ENCODE results near the gene CROT.

The CROT gene

DNA sequence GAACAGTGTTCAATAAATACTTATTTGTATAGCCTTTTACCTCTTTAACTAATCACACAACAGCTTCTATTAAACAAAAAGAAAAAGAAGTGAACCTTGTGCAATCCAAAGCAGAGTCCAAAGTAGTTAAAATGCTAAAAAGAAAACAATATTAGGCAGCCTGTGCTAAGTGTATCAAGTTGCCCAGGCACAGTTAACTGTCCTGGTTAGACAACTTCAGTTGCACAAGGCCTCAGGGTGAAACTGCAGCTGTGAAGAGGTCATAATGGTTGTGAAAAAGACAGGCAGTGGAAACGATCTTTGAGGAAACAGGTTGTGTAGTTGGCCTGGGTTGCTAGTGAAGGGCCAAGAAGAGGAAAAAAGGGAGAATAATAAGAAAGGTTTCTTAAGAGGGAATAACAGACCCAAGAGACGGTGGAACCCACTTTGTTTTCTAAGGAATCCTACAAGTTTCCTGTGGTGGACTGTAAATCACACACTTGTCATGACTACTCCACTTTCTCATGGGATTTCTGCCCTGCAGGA, 6.0 kb upstream of the CROT start:
- DNase-seq (ENCODE audit: low read depth in 1 of 2, low spot score in 1 of 2) = no peak

DNA sequence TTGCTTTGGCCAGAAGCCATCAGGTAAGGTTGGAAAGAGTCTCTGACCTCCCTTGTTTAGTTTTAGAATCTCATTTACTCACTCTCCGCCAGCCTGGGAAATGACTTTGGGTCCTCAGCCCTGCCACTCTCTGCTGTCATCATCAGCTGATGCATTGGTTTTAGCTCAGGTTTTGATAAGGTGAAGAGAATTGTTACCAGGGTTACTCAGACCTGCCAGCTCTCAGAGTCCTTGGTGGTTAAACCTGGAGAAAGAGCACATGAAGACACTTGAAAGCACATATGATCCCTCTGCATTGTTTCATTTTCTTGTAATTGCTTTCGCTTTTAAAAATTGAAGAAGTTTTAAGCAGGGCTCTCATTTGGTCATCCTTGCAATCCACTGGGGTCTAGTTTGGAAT, 4.0 kb upstream of the CROT start:
- no peak for DNase-seq (ENCODE audit: low read depth in 1 of 2, low spot score in 1 of 2)

DNA sequence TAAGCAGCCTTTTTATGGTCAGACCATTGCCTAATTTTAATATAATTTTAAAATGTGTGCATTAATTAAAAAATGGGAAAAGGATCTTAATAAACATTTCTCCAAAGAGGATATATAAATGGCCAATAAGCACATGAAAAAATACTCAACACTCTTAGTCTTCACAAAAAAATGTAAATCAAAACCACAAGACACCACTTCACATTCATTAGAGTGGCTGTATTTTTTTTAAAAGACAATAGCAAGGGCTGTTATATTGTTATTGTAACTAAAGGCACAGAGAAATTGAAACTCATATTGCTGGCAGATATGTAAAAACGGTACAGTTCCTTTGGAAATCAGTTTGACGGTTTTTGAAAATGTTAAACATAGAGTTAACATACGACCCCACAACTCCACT, 3.2 kb upstream of the CROT start:
- DNase-seq (ENCODE audit: low read depth in 1 of 2, low spot score in 1 of 2) = no peak

DNA sequence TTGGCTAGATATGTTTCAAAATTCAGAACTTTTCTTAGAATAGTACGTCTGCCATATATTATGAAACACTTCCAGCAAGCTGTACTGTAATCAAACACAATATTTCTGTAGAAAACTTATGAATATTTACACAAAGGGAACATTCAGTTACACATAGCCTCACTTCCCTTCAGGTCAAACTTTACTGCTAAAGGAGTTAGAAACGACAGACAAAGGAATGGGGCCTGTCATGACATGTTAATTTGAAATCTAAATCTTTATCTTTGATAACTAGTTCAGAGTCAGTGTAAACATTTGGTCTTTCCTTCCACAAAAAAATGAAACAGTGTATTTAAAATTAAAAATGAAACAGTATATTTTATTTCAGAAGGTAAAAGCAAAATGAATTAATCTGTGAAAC, 1.0 kb upstream of the CROT start:
- no peak for DNase-seq (ENCODE audit: low read depth in 1 of 2, low spot score in 1 of 2)

DNA sequence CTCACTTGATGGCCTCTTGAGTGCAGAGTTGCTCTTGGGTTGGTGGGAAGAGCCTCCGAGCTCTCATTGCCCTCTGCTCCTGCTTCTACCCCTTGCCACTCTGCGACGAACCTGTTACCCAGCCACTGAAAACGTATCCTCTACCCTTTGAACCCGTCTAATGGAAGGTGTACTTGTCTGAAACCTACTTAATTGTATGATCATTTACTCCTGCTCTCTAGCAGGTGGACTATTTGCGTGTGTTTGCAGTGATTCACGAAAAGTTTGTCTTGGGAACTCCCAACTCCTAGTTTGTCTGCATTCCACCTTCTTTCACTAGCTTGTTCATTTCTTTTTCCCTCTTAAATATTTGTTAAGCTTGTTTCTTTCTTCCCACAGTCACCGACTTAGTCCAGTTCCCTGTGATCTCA, 503 bp downstream of the CROT start:
- no peak for DNase-seq (ENCODE audit: low read depth in 1 of 2, low spot score in 1 of 2)

- no peak for DNase-seq (ENCODE audit: low read depth in 1 of 2, low spot score in 1 of 2)
Observed at GRCh38 chr7:87347207-87347606, 1.7 kb downstream of the CROT start.

DNA sequence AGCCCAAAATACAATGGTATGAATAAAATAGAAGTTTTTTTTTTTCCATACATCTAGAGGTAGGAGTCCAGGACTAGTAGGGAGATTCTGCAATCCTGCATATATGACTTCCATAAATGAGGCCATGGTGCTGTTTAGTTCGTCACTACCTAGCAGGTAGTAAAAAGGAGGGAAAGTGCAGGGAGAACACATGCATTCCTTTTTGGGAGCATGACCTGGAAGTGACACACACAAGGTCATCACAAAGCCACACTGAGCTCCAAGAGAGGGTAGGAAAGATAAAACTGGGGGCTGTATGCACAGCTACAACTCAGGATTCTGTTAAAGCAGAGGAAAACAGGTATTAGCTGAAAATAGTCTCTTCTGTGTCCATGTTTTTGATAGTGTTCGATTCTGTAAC, 2.2 kb downstream of the CROT start:
- DNase-seq (ENCODE audit: low read depth in 1 of 2, low spot score in 1 of 2) = no peak

DNA sequence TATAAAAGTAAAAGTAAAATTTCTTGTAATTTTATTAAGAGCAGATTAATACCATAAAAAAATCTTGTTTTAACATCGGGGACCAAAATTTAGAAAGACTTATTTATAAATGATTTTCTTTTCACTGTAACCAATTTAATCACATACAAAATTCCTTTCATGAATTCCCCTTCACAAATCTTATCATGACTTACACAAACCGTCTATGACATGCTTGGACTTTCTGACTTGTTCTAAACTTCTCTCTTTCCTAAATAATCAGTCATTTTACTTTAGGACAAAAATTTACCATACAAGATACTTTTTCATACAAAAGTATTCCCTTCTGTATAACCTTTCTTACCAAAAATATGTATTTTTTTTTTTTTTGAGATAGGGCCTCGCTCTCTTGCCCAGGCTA, 9.3 kb downstream of the CROT start:
- DNase-seq (ENCODE audit: low read depth in 1 of 2, low spot score in 1 of 2) = no peak

DNA sequence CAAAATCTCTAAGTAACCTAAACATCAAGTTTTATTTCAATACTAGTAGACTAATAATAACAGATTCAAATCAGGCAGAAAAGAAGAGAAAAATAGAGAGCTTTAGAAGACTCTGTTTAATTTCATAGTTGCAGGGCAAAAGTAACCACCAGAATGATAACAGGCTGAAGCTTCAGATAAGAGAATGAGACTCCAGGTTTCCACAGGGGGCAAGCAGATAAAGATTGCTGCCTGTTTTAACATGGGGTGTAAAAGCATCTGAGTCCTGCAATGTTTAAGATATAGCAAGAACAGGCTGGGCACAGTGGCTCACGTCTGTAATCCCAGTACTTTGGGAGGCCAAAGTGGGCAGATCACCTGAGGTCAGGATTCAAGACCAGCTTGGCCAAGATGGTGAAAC, 11.0 kb downstream of the CROT start:
- no peak for DNase-seq (ENCODE audit: low read depth in 1 of 2, low spot score in 1 of 2)

GRCh38 chr7:87359366-87359765, 13.9 kb downstream of the CROT start:
- DNase-seq (ENCODE audit: low read depth in 1 of 2, low spot score in 1 of 2) = no peak

GRCh38 chr7:87361320-87361719, 15.9 kb downstream of the CROT start:
- DNase-seq (ENCODE audit: low read depth in 1 of 2, low spot score in 1 of 2) = no peak

DNA sequence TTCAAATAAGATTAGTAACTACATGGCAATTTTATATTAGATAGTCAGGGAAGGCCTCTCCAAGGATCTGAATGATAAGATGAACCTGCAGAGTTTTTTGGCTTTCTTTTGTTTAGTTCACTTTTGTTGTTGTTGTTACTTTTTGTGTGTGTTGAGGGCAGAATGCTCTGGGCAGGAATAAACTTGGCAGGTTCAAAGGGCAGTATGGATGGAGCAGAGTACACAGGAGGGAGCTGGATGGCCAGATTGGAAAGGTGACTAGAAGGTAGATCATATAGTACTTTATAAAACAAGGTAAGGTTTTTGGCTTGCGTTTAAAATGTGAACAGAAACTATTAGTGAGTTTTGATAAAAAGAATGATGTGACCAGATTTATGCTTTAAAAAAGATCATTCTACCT, 17.9 kb downstream of the CROT start:
- DNase-seq (ENCODE audit: low read depth in 1 of 2, low spot score in 1 of 2) = no peak

- no peak for DNase-seq (ENCODE audit: low read depth in 1 of 2, low spot score in 1 of 2)
Observed at GRCh38 chr7:87364246-87364645, 18.8 kb downstream of the CROT start.

DNA sequence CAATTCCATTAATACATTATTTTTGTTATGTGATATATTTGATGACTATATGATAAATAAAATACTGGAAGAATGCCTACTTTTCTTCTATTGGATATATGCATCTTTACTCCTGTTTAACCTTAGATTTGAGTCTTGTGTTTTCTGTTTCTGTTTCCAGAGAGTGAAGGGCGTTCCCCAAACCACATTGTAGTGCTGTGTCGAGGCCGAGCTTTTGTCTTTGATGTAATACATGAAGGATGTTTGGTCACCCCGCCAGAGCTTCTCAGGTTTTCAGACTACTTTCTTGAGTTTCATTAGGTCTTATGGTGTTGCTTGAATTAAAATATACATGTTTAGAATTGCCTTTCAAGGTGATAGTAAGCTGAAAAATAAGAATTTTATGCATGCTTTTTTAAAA, 23.8 kb downstream of the CROT start:
- DNase-seq (ENCODE audit: low read depth in 1 of 2, low spot score in 1 of 2) = peak in 1 of 2 donors; percentile 0

GRCh38 chr7:87370660-87371180, 25.3 kb downstream of the CROT start:
- no peak for DNase-seq (ENCODE audit: low read depth in 1 of 2, low spot score in 1 of 2)

- DNase-seq (ENCODE audit: low read depth in 1 of 2, low spot score in 1 of 2) = no peak
Observed at GRCh38 chr7:87375662-87376435, 30.4 kb downstream of the CROT start.

GRCh38 chr7:87380905-87381304, 35.4 kb downstream of the CROT start:
- no peak for DNase-seq (ENCODE audit: low read depth in 1 of 2, low spot score in 1 of 2)

DNA sequence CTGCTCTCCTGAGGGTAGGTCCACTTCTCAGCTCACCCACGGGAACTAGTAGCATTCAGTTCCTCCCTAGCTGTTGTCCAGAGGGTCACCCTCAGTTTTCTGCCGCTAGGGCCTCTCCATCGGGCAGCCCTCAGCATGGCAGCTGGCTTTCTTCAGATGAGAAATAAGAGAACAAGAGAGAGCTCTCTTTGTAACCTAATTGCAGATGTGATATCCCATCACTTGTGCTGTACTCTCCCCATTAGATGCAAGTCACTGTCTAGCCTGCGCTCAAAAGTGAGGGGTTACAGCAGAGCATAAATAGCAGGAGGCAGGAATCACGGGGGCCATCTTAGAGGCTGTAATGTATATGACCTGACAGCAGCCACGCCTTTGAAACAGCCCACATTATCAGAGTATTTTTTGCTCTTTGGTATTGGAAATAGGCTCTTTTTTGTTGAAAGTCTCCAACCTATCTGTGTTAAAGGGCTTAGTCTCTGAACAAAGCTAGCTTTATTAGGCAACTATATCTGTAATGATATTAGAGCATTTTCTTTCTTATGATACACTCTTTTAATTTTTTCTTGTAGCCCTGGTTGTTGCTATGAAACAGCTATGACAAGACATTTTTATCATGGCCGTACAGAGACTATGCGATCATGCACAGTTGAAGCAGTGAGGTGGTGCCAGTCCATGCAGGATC, 45.7 kb downstream of the CROT start:
- DNase-seq (ENCODE audit: low read depth in 1 of 2, low spot score in 1 of 2) = no peak

- DNase-seq (ENCODE audit: low read depth in 1 of 2, low spot score in 1 of 2) = no peak
Observed at GRCh38 chr7:87395442-87396020, 50.1 kb downstream of the CROT start.

GRCh38 chr7:87398446-87398845, 53.0 kb downstream of the CROT start:
- DNase-seq (ENCODE audit: low read depth in 1 of 2, low spot score in 1 of 2) = no peak

- DNase-seq (ENCODE audit: low read depth in 1 of 2, low spot score in 1 of 2) = no peak
Observed at GRCh38 chr7:87404674-87405073, 59.2 kb downstream of the CROT start.

DNA sequence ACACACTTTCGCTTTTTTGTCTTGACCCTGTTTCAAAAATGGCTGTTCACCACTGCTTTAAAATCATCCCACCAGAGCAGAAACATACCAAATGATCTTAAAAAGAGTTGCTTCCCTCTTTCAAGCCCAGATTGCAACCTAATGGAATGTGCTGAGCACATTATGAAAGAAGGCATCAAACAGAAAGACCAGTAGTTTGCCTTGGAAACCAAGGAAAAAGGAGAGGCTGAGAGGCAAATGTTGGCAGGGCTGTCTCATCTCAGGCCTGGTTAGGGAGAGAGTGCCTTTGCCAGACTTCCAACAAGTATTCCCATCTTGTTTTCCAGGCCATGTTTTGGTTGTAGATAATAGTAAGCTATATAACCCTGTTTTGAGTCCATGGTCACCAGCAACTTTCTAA, 65.7 kb downstream of the CROT start:
- DNase-seq (ENCODE audit: low read depth in 1 of 2, low spot score in 1 of 2) = no peak

Measured in activated T-helper 1 cell treated with anti-CD3 and anti-CD28 coated beads, Interleukin-2, amount 50 U/mL, for 16 hours (primary cell).